HepG2 (cell line): Measurements from ENCODE around the gene KIF26B. TPM values are rescaled to one million over a fixed set of nuclear protein-coding genes. Genes with fewer than 3 reads are reported as not detected.

ENCODE experiments used
- ATAC-seq: fragments of 200-7000 bp; cut with Tn5 transposase; 3 replicates; pipeline ENCODE4 v1.9.1; 2020; ENCODE audit warnings: mild to moderate bottlenecking, moderate library complexity
- BruUV-seq: library from RNA; stranded (reverse); fragments of 400-500 nt; replicated peaks from 2 replicates; lab custom pipeline; 2021; lab: Mats Ljungman, UMichigan
- CTCF ChIA-PET: fragments of 300-600 bp; formaldehyde crosslinking; extraction: SDS; loops from one replicate; lab custom pipeline; 2021; ENCODE audit warnings: low total read pairs, inconsistent platforms, low intra/inter-chr PET ratio; lab: Yijun Ruan, JAX
- POLR2A ChIA-PET: fragments of 350-600 bp; sonication (Branson Sonifier 250); formaldehyde crosslinking; loops from one replicate; lab custom pipeline; 2020; ENCODE audit warnings: antibody characterized with exemption, inconsistent platforms; lab: Yijun Ruan, JAX
- DNase-seq: peaks from one replicate; pipeline ENCODE4 v3.0.0-alpha.2; 2015; ENCODE audit warnings: low spot score
- FAIRE-seq: peaks from 3 replicates; lab custom pipeline; 2011; peaks lifted over from hg19 to GRCh38; lab: Jason Lieb, UNC
- H2AFZ ChIP-seq: one replicate; pipeline ENCODE4 v1.6.1; 2011; ENCODE audit warnings: low read length, inconsistent platforms
- H3K27ac ChIP-seq: fragments of 300-600 bp; 3 replicates; pipeline ENCODE4 v1.8.0; 2011; ENCODE audit warnings: mixed run types, mild to moderate bottlenecking, mixed read lengths, low read length, inconsistent platforms; ENCODE audit not compliant: insufficient read depth; ENCODE audit errors: extremely low read length
- H3K27me3 ChIP-seq, 2 experiments: fragments of 200-600 bp in 1 of 2; 2 replicates in 1 of 2; 3 replicates in 1 of 2; pipeline versions ENCODE4 v1.6.0 to v1.8.0; 2011; ENCODE audit warnings: low read length in 2 of 2, mild to moderate bottlenecking in 2 of 2, moderate library complexity in 2 of 2, inconsistent platforms in 1 of 2; ENCODE audit not compliant: insufficient read depth in 2 of 2, control insufficient read depth in 1 of 2
- H3K36me3 ChIP-seq, 2 experiments: fragments of 200-600 bp in 1 of 2; replicated peaks in 1 of 2; 2 replicates in 1 of 2; 3 replicates in 1 of 2; pipeline versions ENCODE4 v1.5.1 to v1.8.0; 2011; ENCODE audit warnings: low read length in 2 of 2, inconsistent platforms in 1 of 2; ENCODE audit not compliant: insufficient read depth in 2 of 2, control insufficient read depth in 1 of 2
- H3K4me1 ChIP-seq: 2 replicates; pipeline ENCODE4 v1.5.1; 2012; ENCODE audit warnings: low read length, inconsistent platforms; ENCODE audit not compliant: insufficient read depth
- H3K4me2 ChIP-seq: 2 replicates; pipeline ENCODE4 v1.6.0; 2011; ENCODE audit warnings: low read depth, low read length, inconsistent platforms
- H3K4me3 ChIP-seq, 3 experiments: fragments of 200-600 bp in 1 of 3; sonication (generic), shearing (Covaris generic) in 1 of 3; replicated peaks in 1 of 3; 2 replicates each; pipeline ENCODE4 v1.5.1; 2011 to 2016; ENCODE audit warnings: low read length in 3 of 3, inconsistent platforms in 2 of 3, low read depth in 2 of 3, mild to moderate bottlenecking in 2 of 3, control low read depth in 1 of 3, mixed read lengths in 1 of 3; ENCODE audit not compliant: insufficient read depth in 1 of 3
- H3K79me2 ChIP-seq: one replicate; pipeline ENCODE4 v1.6.1; 2011; ENCODE audit warnings: low read length, inconsistent platforms; ENCODE audit not compliant: insufficient read depth
- H3K9ac ChIP-seq: 2 replicates; pipeline ENCODE4 v1.6.0; 2011; ENCODE audit warnings: mild to moderate bottlenecking, low read depth, low read length, inconsistent platforms; ENCODE audit not compliant: insufficient read depth
- H3K9me3 ChIP-seq: 2 replicates; pipeline ENCODE4 v1.5.1; 2012; ENCODE audit warnings: mild to moderate bottlenecking, low read length
- H4K20me1 ChIP-seq: 2 replicates; pipeline ENCODE4 v1.6.0; 2011; ENCODE audit warnings: inconsistent platforms, mild to moderate bottlenecking, low read length, moderate library complexity; ENCODE audit not compliant: insufficient read depth
- KMT2A ChIP-seq: sonication (generic); formaldehyde crosslinking; IDR thresholded peaks from 2 replicates; pipeline ENCODE4 v1.4.0; 2020; ENCODE audit warnings: missing genetic modification reagents
- MXD1 ChIP-seq: sonication (generic); formaldehyde crosslinking; IDR thresholded peaks from 2 replicates; pipeline ENCODE4 v1.4.0; 2020; ENCODE audit warnings: mild to moderate bottlenecking, missing genetic modification reagents
- NFE2L2 ChIP-seq: fragments of 150-350 bp; IDR thresholded peaks from 2 replicates; pipeline ENCODE4 v1.6.1; 2014; ENCODE audit warnings: low read length
- STAG1 ChIP-seq: sonication (generic); formaldehyde crosslinking; IDR thresholded peaks from 2 replicates; pipeline ENCODE4 v1.4.0; 2020; ENCODE audit warnings: missing genetic modification reagents
- ZFP62 ChIP-seq: sonication (generic); formaldehyde crosslinking; IDR thresholded peaks from 2 replicates; pipeline ENCODE4 v1.4.0; 2020; ENCODE audit warnings: missing genetic modification reagents
- ZNF17 ChIP-seq: sonication (generic); formaldehyde crosslinking; IDR thresholded peaks from 2 replicates; pipeline ENCODE4 v1.5.0; 2020; ENCODE audit warnings: mild to moderate bottlenecking, missing genetic modification reagents
- ZNF235 ChIP-seq: sonication (generic); formaldehyde crosslinking; IDR thresholded peaks from 2 replicates; pipeline ENCODE4 v1.8.1; 2023; ENCODE audit warnings: mild to moderate bottlenecking, missing genetic modification reagents, borderline replicate concordance
- ZNF550 ChIP-seq: sonication (generic); formaldehyde crosslinking; IDR thresholded peaks from 2 replicates; pipeline ENCODE4 v1.4.0; 2020; ENCODE audit warnings: mild to moderate bottlenecking, missing genetic modification reagents, borderline replicate concordance
- ZSCAN25 ChIP-seq: sonication (generic); formaldehyde crosslinking; IDR thresholded peaks from 2 replicates; pipeline ENCODE4 v1.8.0; 2022; ENCODE audit warnings: mild to moderate bottlenecking, missing genetic modification reagents
- ZSCAN5A ChIP-seq: sonication (generic); formaldehyde crosslinking; IDR thresholded peaks from 2 replicates; pipeline ENCODE4 v1.8.0; 2022; ENCODE audit warnings: mild to moderate bottlenecking, missing genetic modification reagents, borderline replicate concordance
- WGBS: methylation state at CpG from one replicate; pipeline ENCODE4 v1.1.6; 2017; ENCODE audit warnings: low lambda C conversion rate; 5-methylcytosine and 5-hydroxymethylcytosine counted together
- in situ Hi-C: cut with HindIII; loops from 2 replicates; pipeline ENCODE4 v1.10.0; 2017; ENCODE audit warnings: low pct_unique_long_range_greater_than_20kb; ENCODE audit not compliant: extremely low pct_ligation_motif_present
- intact Hi-C: fragments of 100-400 bp; cut with micrococcal nuclease; formaldehyde crosslinking; loops from one replicate; pipeline ENCODE4 v1.10.0; 2022; ENCODE audit not compliant: unreplicated experiment
- polyA plus RNA-seq, 8 experiments: library from polyadenylated mRNA; depleted of rRNA in 3 of 8; stranded (reverse) in 7 of 8; unstranded in 1 of 8; fragments of >200 nt; fragmentation: Illumina TruSeq in 4 of 8; extraction: Trizol in 4 of 8; gene quantifications; 2 replicates each; pipeline versions ENCODE4 v1.2.1 to v1.2.3, GENCODE V29; 2011 to 2016; ENCODE audit warnings: low read depth in 4 of 8, missing spikeins in 1 of 8, mixed read lengths in 1 of 8; ENCODE audit not compliant: insufficient read depth in 1 of 8
- total RNA-seq, 5 experiments: library from RNA; depleted of rRNA; stranded (reverse); fragments of >200 nt; fragmentation: Illumina TruSeq; extraction: Trizol; gene quantifications; 2 replicates each; pipeline ENCODE4 v1.2.3, GENCODE V29; 2016; ENCODE audit warnings: low read depth in 1 of 5

Gene KIF26B
- total and polyA plus RNA-seq, 2 of the 13 experiments (the other 11 are each of a cell fraction or from before 2014, with no cell fraction given) = 0.08 to 0.09 TPM

- no peak for FAIRE-seq
- ATAC-seq = no peak
- WGBS = 6% methylated on average over 2 of the region's 2 CpGs
- Histone ChIP-seq H2AFZ (no peak overlapping the region), H3K79me2 (no peaks in the 10 kb centered on the region), H3K9me3 (no peaks in the 10 kb centered on the region), H3K27me3 (no peaks in the 10 kb centered on the region), H3K36me3 (no peaks in the 10 kb centered on the region), H3K27ac (no peak overlapping the region), H3K4me3 (no peak overlapping the region), H3K4me2 (no peak overlapping the region), H4K20me1 (no peaks in the 10 kb centered on the region), H3K9ac (no peak overlapping the region), H3K4me1 (no peaks in the 10 kb centered on the region)
- POLR2A ChIA-PET = no interaction called here
- no TSS peak for BruUV-seq
- DNase-seq = no peak
- in situ Hi-C loops (no loop called here), intact Hi-C loops (no loop called here)
- TF ChIP-seq MXD1 (CRISPR knock-in tag) (no peak), ZNF550 (CRISPR knock-in tag) (no peak), ZNF235 (no peak), ZSCAN5A (no peak), ZFP62 (no peak), ZSCAN25 (CRISPR knock-in tag) (no peak), NFE2L2 (no peak), STAG1 (CRISPR knock-in tag) (no peak), ZNF17 (CRISPR knock-in tag) (no peak), KMT2A (CRISPR knock-in tag) (no peak)
- CTCF ChIA-PET = no interaction called here
These were observed 278.8 kb downstream of the KIF26B start for GRCh38 chr1:245433561-245433960.
